HCT116 (cell line): ENCODE data around the gene TBC1D17. TPM values are rescaled to one million over a fixed set of nuclear protein-coding genes. Genes with fewer than 3 reads are reported as not detected.
A peak's percentile ranks its signal among the peaks of the same experiment; 100 is the strongest.

Experiments
- ATAC-seq: fragments of 200-7000 bp; cut with Tn5 transposase; 2 replicates; pipeline ENCODE4 v1.9.1; 2020; ENCODE audit warnings: mild to moderate bottlenecking, moderate library complexity
- BruUV-seq: library from RNA; stranded (reverse); fragments of 400-500 nt; replicated peaks from 2 replicates; lab custom pipeline; 2021; lab: Mats Ljungman, UMichigan
- CTCF ChIA-PET: fragments of 300-600 bp; sonication (Branson Sonifier 250); formaldehyde crosslinking; loops from one replicate; lab custom pipeline; 2021; ENCODE audit warnings: antibody characterized with exemption; lab: Charles Lee
- POLR2A ChIA-PET: fragments of 300-600, 350-600 bp; sonication (Branson Sonifier 250); formaldehyde crosslinking; loops from one replicate; lab custom pipeline; 2021; ENCODE audit warnings: antibody characterized with exemption; lab: Charles Lee
- RAD21 ChIA-PET, 2 experiments: fragments of 300-600 bp; sonication (Branson Sonifier 250); formaldehyde crosslinking; loops; one replicate each; lab custom pipeline; 2023; ENCODE audit warnings: low total read pairs in 2 of 2; ENCODE audit not compliant: uncharacterized antibody in 2 of 2, unreplicated experiment in 2 of 2, low non-redundant PET in 1 of 2; lab: Charles Lee
- DNase-seq: peaks from one replicate; pipeline ENCODE4 v3.0.0-alpha.2; 2010; ENCODE audit warnings: low read depth, low spot score
- H2AFZ ChIP-seq: fragments of 200-600 bp; shearing (Covaris generic), sonication (generic); 2 replicates; pipeline ENCODE4 v1.6.1; 2017; ENCODE audit warnings: low read depth, mixed run types, mixed read lengths, antibody characterized with exemption, low read length; ENCODE audit not compliant: poor library complexity, severe bottlenecking
- H3K27ac ChIP-seq: 2 replicates; pipeline ENCODE4 v1.5.1; 2012; ENCODE audit warnings: low read depth, low read length
- H3K27me3 ChIP-seq: fragments of 200-600 bp; sonication (generic); 2 replicates; pipeline ENCODE4 v1.6.1; 2016; ENCODE audit warnings: mixed run types, low read length, mixed read lengths; ENCODE audit not compliant: insufficient read depth
- H3K36me3 ChIP-seq, 2 experiments: fragments of 200-500 bp in 1 of 2; fragments of 200-600 bp in 1 of 2; sonication (Bioruptor generic) in 1 of 2; sonication (generic) in 1 of 2; 2 replicates each; pipeline versions ENCODE4 v1.5.1 to v1.6.1; 2014 to 2016; ENCODE audit warnings: low read length in 2 of 2, inconsistent platforms in 1 of 2, mixed read lengths in 1 of 2, mixed run types in 1 of 2; ENCODE audit not compliant: insufficient read depth in 2 of 2, control insufficient read depth in 1 of 2
- H3K4me1 ChIP-seq, 2 experiments: fragments of 200-600 bp in 1 of 2; sonication (generic) in 1 of 2; 2 replicates each; pipeline versions ENCODE4 v1.5.1 to v1.6.1; 2012 to 2017; ENCODE audit warnings: low read length in 2 of 2, inconsistent platforms in 1 of 2, mild to moderate bottlenecking in 1 of 2, mixed read lengths in 1 of 2, mixed run types in 1 of 2, moderate library complexity in 1 of 2; ENCODE audit not compliant: insufficient read depth in 2 of 2, control insufficient read depth in 1 of 2
- H3K4me2 ChIP-seq: fragments of 200-600 bp; sonication (generic); 2 replicates; pipeline ENCODE4 v1.6.1; 2017; ENCODE audit warnings: mixed run types, low read length, mixed read lengths
- H3K4me3 ChIP-seq, 2 experiments: fragments of 200-600 bp in 1 of 2; sonication (generic) in 1 of 2; replicated peaks in 1 of 2; 2 replicates each; pipeline ENCODE4 v1.5.1; 2011 to 2016; ENCODE audit warnings: low read length in 2 of 2, control low read depth in 1 of 2, low read depth in 1 of 2, mild to moderate bottlenecking in 1 of 2, mixed read lengths in 1 of 2, mixed run types in 1 of 2
- H3K79me2 ChIP-seq: fragments of 200-600 bp; sonication (generic); 2 replicates; pipeline ENCODE4 v1.6.1; 2017; ENCODE audit warnings: mild to moderate bottlenecking, mixed run types, low read length, moderate library complexity, mixed read lengths; ENCODE audit not compliant: insufficient read depth
- H3K9ac ChIP-seq: fragments of 200-600 bp; sonication (generic); 2 replicates; pipeline ENCODE4 v1.6.1; 2016; ENCODE audit warnings: low read length, mixed read lengths
- H3K9me2 ChIP-seq: fragments of 200-600 bp; sonication (generic), shearing (Covaris generic); 2 replicates; pipeline ENCODE4 v1.6.1; 2017; ENCODE audit warnings: mixed run types, mild to moderate bottlenecking, moderate library complexity; ENCODE audit not compliant: insufficient read depth
- H3K9me3 ChIP-seq, 2 experiments: fragments of 200-500 bp in 1 of 2; fragments of 200-600 bp in 1 of 2; sonication (Bioruptor generic) in 1 of 2; sonication (generic) in 1 of 2; 2 replicates each; pipeline ENCODE4 v1.6.1; 2014 to 2017; ENCODE audit warnings: low read length in 2 of 2, mixed read lengths in 2 of 2, inconsistent platforms in 1 of 2, low read depth in 1 of 2, mild to moderate bottlenecking in 1 of 2, mixed run types in 1 of 2, moderate library complexity in 1 of 2; ENCODE audit not compliant: control insufficient read depth in 1 of 2, insufficient read depth in 1 of 2
- H4K20me1 ChIP-seq: fragments of 200-600 bp; sonication (generic), shearing (Covaris generic); 2 replicates; pipeline ENCODE4 v1.6.1; 2017; ENCODE audit warnings: mixed run types, mild to moderate bottlenecking, moderate library complexity; ENCODE audit not compliant: insufficient read depth
- ATF3 ChIP-seq: IDR thresholded peaks from 2 replicates; pipeline ENCODE4 v1.6.1; 2012
- CBX3 ChIP-seq: IDR thresholded peaks from 2 replicates; pipeline ENCODE4 v1.6.1; 2012; ENCODE audit warnings: low read depth
- CEBPB ChIP-seq: IDR thresholded peaks from 2 replicates; pipeline ENCODE4 v1.6.1; 2012; ENCODE audit warnings: low read depth
- CTCF ChIP-seq, 3 experiments: fragments of 200-600 bp in 1 of 3; sonication (generic) in 1 of 3; IDR thresholded peaks in 2 of 3; conservative IDR thresholded peaks in 1 of 3; 2 replicates each; pipeline ENCODE4 v1.5.1; 2012 to 2017; ENCODE audit warnings: low read depth in 2 of 3, low read length in 2 of 3, antibody characterized with exemption in 1 of 3, borderline replicate concordance in 1 of 3, control low read depth in 1 of 3, mild to moderate bottlenecking in 1 of 3, mixed read lengths in 1 of 3, mixed run types in 1 of 3, moderate library complexity in 1 of 3; ENCODE audit not compliant: insufficient read depth in 1 of 3
- EGR1 ChIP-seq: IDR thresholded peaks from 2 replicates; pipeline ENCODE4 v1.6.1; 2012; ENCODE audit warnings: low read depth
- EZH2 ChIP-seq: fragments of 200-600 bp; sonication (generic); IDR thresholded peaks from 2 replicates; pipeline ENCODE4 v1.6.1; 2017; ENCODE audit warnings: antibody characterized with exemption, mixed run types
- JUND ChIP-seq: IDR thresholded peaks from 2 replicates; pipeline ENCODE4 v1.6.1; 2012
- MAX ChIP-seq: IDR thresholded peaks from 2 replicates; pipeline ENCODE4 v1.6.1; 2012
- POLR2A ChIP-seq: IDR thresholded peaks from 2 replicates; pipeline ENCODE4 v1.7.0; 2011; ENCODE audit warnings: borderline replicate concordance; ENCODE audit not compliant: insufficient read depth, insufficient read length; ENCODE audit errors: extremely low read depth
- POLR2AphosphoS5 ChIP-seq: IDR thresholded peaks from 2 replicates; pipeline ENCODE4 v1.6.1; 2011; ENCODE audit warnings: mild to moderate bottlenecking, low read depth, low read length, moderate library complexity
- RAD21 ChIP-seq: IDR thresholded peaks from 2 replicates; pipeline ENCODE4 v1.6.1; 2012; ENCODE audit warnings: low read depth, mild to moderate bottlenecking
- SP1 ChIP-seq: IDR thresholded peaks from 2 replicates; pipeline ENCODE4 v1.6.1; 2012; ENCODE audit warnings: low read depth
- YY1 ChIP-seq: IDR thresholded peaks from 2 replicates; pipeline ENCODE4 v1.6.1; 2011; ENCODE audit warnings: low read length, low read depth, moderate library complexity, mild to moderate bottlenecking; ENCODE audit not compliant: insufficient replicate concordance; ENCODE audit errors: extremely low read depth
- ZFX ChIP-seq: fragments of 450-650 bp; IDR thresholded peaks from 2 replicates; pipeline ENCODE4 v1.6.1; 2017
- intact Hi-C: fragments of 100-400 bp; cut with micrococcal nuclease; formaldehyde crosslinking; loops from 2 replicates; pipeline ENCODE4 v1.10.0; 2022
- total RNA-seq: library from RNA; stranded (reverse); gene quantifications from one replicate; pipeline ENCODE4 v1.2.1, GENCODE V29; 2021; ENCODE audit not compliant: unreplicated experiment

Gene TBC1D17
- total RNA-seq, 1 experiment from 2014 or later, result 32.9 TPM

- CTCF ChIA-PET, result no interaction called here
Observed at GRCh38 chr19:49912965-49913685, 35.6 kb downstream of the TBC1D17 start.

DNA sequence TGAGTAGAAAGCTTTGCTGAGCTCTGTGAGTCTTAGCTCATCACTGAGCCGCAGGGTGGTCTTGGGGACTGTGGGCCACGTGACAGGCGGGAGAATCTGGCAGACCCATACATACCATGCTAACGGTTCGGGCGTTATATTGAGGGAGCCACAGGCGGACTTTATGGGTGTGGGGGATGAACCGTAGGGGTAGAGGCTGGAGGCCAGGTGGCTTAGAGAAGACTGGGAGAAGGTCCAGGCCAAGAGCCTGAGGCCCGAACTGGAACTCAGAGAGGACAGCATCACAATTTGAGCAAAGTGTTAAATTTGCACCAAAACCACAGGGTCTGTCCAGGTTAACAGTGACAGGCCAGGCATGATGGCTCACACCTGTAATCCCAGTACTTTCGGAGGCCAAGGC, 36.2 kb downstream of the TBC1D17 start:
- ATAC-seq, result no peak
- Histone ChIP-seq H4K20me1 (no peaks in the 10 kb centered on the region), H3K9ac (no peak overlapping the region), H3K9me3 (no peaks in the 10 kb centered on the region), H2AFZ (no peak overlapping the region), H3K79me2 (peaks cover 94% of the 10 kb centered on the region), H3K9me2 (no peaks in the 10 kb centered on the region), H3K4me2 (no peak overlapping the region), H3K27ac (no peak overlapping the region), H3K4me1 (no peaks in the 10 kb centered on the region), H3K27me3 (no peaks in the 10 kb centered on the region), H3K4me3 (no peak overlapping the region), H3K36me3 (peaks cover 39 to 55% of the 10 kb centered on the region in 2 experiments)
- intact Hi-C loops, result no loop called here
- no peak for DNase-seq
- RAD21 ChIA-PET, result no interaction called here
- CTCF ChIA-PET, result no interaction called here
- POLR2A ChIA-PET, result no interaction called here
- no TSS peak for BruUV-seq
- TF ChIP-seq ZFX (no peak), RAD21 (no peak), JUND (no peak), EZH2 (no peak), YY1 (no peak), POLR2AphosphoS5 (no peak), MAX (no peak), POLR2A (no peak), CEBPB (no peak), CBX3 (no peak), EGR1 (no peak), ATF3 (no peak)

More at GRCh38 chr19:49912965-49913685, 35.6 kb downstream of the TBC1D17 start:
- TF ChIP-seq CTCF (IDR thresholded peaks at IDR 0.05 in 2 of 3, conservative IDR thresholded peaks at IDR 0.05 in 1 of 3; ENCODE audit: borderline replicate concordance in 1 of 3, insufficient read depth in 1 of 3, low read depth in 2 of 3, low read length in 2 of 3) (0 out of 6 replicates have a peak, but pooled peaks of 1 of the 3 experiments have one; percentile 7), SP1 (no peak)
- DNase-seq (no peak), ATAC-seq (no peak; the same call in 1 of the 2 replicates)
- no peaks in the 10 kb centered on the region for H3K27me3 ChIP-seq
- BruUV-seq, result no TSS peak
- no peaks in the 10 kb centered on the region for H3K9me3 ChIP-seq
- no peak overlapping the region for H3K9ac ChIP-seq
- H3K4me3 ChIP-seq, result no peak overlapping the region
- ChIA-PET POLR2A (no interaction called here), RAD21 (no interaction called here)
- H3K27ac ChIP-seq, result no peak overlapping the region
- H3K4me2 ChIP-seq, result no peak overlapping the region
- H3K79me2 ChIP-seq, result peaks cover 89% of the 10 kb centered on the region
- no peaks in the 10 kb centered on the region for H3K9me2 ChIP-seq
- H4K20me1 ChIP-seq, result no peaks in the 10 kb centered on the region
- no peak overlapping the region for H2AFZ ChIP-seq
- peaks cover 34 to 57% of the 10 kb centered on the region in 2 experiments for H3K36me3 ChIP-seq
- no peaks in the 10 kb centered on the region for H3K4me1 ChIP-seq
- intact Hi-C loops, result no loop called here
